Psoas muscle (tissue), 8 donors: Measurements from ENCODE around the gene ABCB8. TPM values are rescaled to one million over a fixed set of nuclear protein-coding genes. Genes with fewer than 3 reads are reported as not detected.

ENCODE experiments used
- ATAC-seq, 4 donors: fragments of 200-7000 bp; cut with Tn5 transposase; one replicate each; pipeline ENCODE4 v1.9.1; 2020; ENCODE audit warnings: moderate library complexity in 3 of 4, mild to moderate bottlenecking in 2 of 4
- DNase-seq, 2 donors: peaks; one replicate each; pipeline ENCODE4 v3.0.0-alpha.2; 2020
- H3K27ac ChIP-seq: fragments of 200-600 bp; one replicate; pipeline ENCODE4 v1.8.0; 2022
- H3K27me3 ChIP-seq, 3 donors: fragments of 200-600 bp in 1 of 3; one replicate each; pipeline versions ENCODE4 v1.6.1 to v1.8.0; 2013 to 2022; ENCODE audit warnings: low read length in 2 of 3, mild to moderate bottlenecking in 2 of 3, moderate library complexity in 1 of 3; ENCODE audit not compliant: insufficient read depth in 3 of 3
- H3K36me3 ChIP-seq, 2 donors: fragments of 200-600 bp in 1 of 2; one replicate each; pipeline versions ENCODE4 v1.6.1 to v1.8.0; 2013 to 2022; ENCODE audit warnings: low read depth in 1 of 2, mild to moderate bottlenecking in 1 of 2, moderate library complexity in 1 of 2; ENCODE audit not compliant: insufficient read depth in 1 of 2
- H3K4me1 ChIP-seq: fragments of 200-600 bp; one replicate; pipeline ENCODE4 v1.8.0; 2022
- H3K4me3 ChIP-seq: fragments of 200-600 bp; one replicate; pipeline ENCODE4 v1.8.0; 2022; ENCODE audit warnings: mild to moderate bottlenecking
- H3K9me3 ChIP-seq: fragments of 200-600 bp; one replicate; pipeline ENCODE4 v1.8.0; 2022
- CTCF ChIP-seq: fragments of 200-600 bp; IDR thresholded peaks from one replicate; pipeline ENCODE4 v1.8.0; 2022; ENCODE audit warnings: antibody characterized with exemption
- WGBS, 3 donors: extraction: QIAGEN DNeasy Blood & Tissue Kit; methylation state at CpG; one replicate each; pipeline versions ENCODE4 v1.1.6 to v1.1.7; 2013; 5-methylcytosine and 5-hydroxymethylcytosine counted together
- intact Hi-C, 2 donors: fragments of 100-400 bp; cut with DNase I; formaldehyde crosslinking; loops; one replicate each; pipeline versions ENCODE4 v1.11.0 to v1.14.2; 2022
- polyA plus RNA-seq, 3 donors: library from polyadenylated mRNA; stranded (reverse); fragments of 200-250 nt; gene quantifications; one replicate each; pipeline ENCODE4 v1.2.3, GENCODE V29; 2013
- total RNA-seq, 4 donors: library from RNA; stranded (reverse); fragmentation: NEBNext Ultra II Directional in 2 of 4; extraction: Animal tissue kit (Norgen Biotek cat#: 25700) in 2 of 4; gene quantifications; one replicate each; pipeline versions ENCODE4 v1.2.1 to v1.2.4, GENCODE V29; 2021 to 2023
- donor health status: healthy with polysubstance abuse.
- donor health status: DM: no; HTN: no; CAD: no; lungs with moderate emphysema.
- donor health status: Bipolar disorder and iron deficiency.
- donor health status: healthy.
- donor health status: DM: yes; HTN: yes; CAD: no.
- donor health status: DM: no; HTN: no; CAD: no.
- donor health status: DM: no; HTN: no; CAD: no.
- donor health status: DM: yes; HTN: yes; CAD: no.

ABCB8 gene
- total and polyA plus RNA-seq, 7 donors: 9.3 to 20.7 (median 16.6) TPM

DNA sequence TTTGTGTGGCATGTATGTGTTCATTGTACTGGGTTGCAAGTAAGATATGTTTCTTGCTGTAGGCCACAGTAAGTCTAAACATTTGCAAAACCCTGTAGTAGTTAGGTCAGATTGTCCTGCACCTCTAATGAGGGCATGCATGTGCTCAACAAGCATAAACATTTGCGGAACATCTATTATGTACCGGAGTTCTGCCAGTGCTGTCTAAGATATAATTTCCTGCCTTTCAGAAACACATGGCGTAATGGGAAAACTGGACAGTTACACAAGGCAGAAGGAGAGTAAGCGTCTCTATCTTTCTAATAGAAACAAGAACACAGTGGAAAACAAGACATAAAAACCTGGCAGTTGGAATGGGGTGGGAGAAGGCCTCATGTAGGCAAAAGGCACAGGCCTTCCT lies 2.8 kb downstream of the ABCB8 start:
- intact Hi-C loops: loop anchor here in 1 of 2 donors (5.0 kb wide), 1 partner anchor 81 kb away; no protein-coding TSS in a partner anchor
- DNase-seq (no peak), ATAC-seq (no peak)
- Histone ChIP-seq H3K9me3 (no peaks in the 10 kb centered on the region), H3K4me3 (no peak overlapping the region), H3K27ac (no peak overlapping the region), H3K27me3 (no peaks in the 10 kb centered on the region), H3K36me3 (peaks cover under 1 to 42% of the 10 kb centered on the region in 2 donors), H3K4me1 (peaks cover 22% of the 10 kb centered on the region)
- TF ChIP-seq CTCF: no peak
- WGBS, 3 donors: 85 to 91% (median 87%) methylated on average over 4 of the region's 4 CpGs

- no peak for ATAC-seq
- Histone ChIP-seq H3K27me3 (no peaks in the 10 kb centered on the region), H3K4me3 (no peak overlapping the region), H3K9me3 (no peaks in the 10 kb centered on the region), H3K4me1 (peaks cover 22% of the 10 kb centered on the region), H3K36me3 (peaks cover 6 to 61% of the 10 kb centered on the region in 2 donors), H3K27ac (no peak overlapping the region)
- no peak for DNase-seq
- 86 to 91% (median 89%) methylated on average over 17 of the region's 17 CpGs for WGBS, 3 donors
- no peak for TF ChIP-seq CTCF
- intact Hi-C loops: loop anchor here in 1 of 2 donors (5.0 kb wide), 1 partner anchor 79 kb away; no protein-coding TSS in a partner anchor
Observed at GRCh38 chr7:151032936-151033863, 5.0 kb downstream of the ABCB8 start.

DNA sequence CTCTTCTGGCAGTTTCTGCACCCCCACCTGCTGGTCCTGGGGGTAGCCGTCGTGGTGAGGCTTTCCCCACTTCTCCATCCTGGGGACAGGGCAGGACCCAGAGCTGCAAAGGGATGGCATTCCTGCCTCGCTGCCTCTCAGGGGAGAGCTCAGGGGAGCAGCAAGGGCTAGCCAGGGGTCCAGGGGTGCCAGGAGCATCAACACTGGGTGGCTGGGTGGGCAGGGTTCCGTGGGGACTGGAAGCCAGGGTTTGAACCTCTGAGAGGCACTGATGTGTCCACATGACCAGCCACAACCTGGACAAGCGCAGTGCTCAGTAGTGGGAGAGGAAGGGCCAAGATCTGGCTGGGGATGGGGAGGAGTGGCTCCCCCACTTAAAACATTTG lies 5.6 kb downstream of the ABCB8 start:
- Histone ChIP-seq H3K4me3 (no peak overlapping the region), H3K27me3 (no peaks in the 10 kb centered on the region), H3K4me1 (peaks cover 26% of the 10 kb centered on the region), H3K27ac (no peak overlapping the region), H3K36me3 (peaks cover 6 to 61% of the 10 kb centered on the region in 2 donors), H3K9me3 (no peaks in the 10 kb centered on the region)
- ATAC-seq (no peak), DNase-seq (no peak)
- no peak for TF ChIP-seq CTCF
- intact Hi-C loops: loop anchor here in 1 of 2 donors (5.0 kb wide), 1 partner anchor 78 kb away; no protein-coding TSS in a partner anchor
- WGBS, 3 donors: 84 to 94% (median 88%) methylated on average over 5 of the region's 5 CpGs

DNA sequence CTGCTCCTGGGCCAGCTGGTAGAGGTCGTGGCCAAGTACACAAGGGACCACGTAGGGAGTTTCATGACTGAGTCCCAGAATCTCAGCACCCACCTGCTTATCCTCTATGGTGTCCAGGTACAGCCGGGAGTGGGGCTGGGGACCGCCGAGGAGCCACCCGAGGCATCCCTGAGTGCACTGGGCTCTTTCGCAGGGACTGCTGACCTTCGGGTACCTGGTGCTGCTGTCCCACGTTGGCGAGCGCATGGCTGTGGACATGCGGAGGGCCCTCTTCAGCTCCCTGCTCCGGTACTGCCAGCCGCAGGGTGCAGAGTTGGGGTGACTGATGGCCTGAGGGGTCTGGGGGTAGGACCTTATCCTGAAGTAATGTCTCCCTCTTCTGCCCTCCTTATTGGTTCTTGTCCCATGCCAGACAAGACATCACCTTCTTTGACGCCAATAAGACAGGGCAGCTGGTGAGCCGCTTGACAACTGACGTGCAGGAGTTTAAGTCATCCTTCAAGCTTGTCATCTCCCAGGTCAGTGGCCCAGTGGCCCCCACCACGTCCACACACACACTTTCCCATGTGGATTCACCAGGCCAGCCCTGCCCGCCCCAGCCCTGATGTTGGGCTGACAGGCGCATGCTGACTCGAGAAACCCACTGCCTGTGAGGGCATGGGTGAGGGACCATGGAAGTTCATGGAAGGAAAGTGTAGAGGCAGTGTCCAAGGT lies 6.2 kb downstream of the ABCB8 start:
- H3K4me3 ChIP-seq: no peak overlapping the region
- intact Hi-C loops: loop anchor here in 1 of 2 donors (5.0 kb wide), 1 partner anchor 78 kb away; no protein-coding TSS in a partner anchor
- no peaks in the 10 kb centered on the region for H3K9me3 ChIP-seq
- 80 to 87% (median 83%) methylated on average over 21 of the region's 21 CpGs for WGBS, 3 donors
- peaks cover 6 to 61% of the 10 kb centered on the region in 2 donors for H3K36me3 ChIP-seq
- ATAC-seq (peak; percentile 13 to 35 (median 21)), DNase-seq (no peak)
- no peak for TF ChIP-seq CTCF
- H3K27ac ChIP-seq: peak overlapping the region; percentile 58
- H3K27me3 ChIP-seq: no peaks in the 10 kb centered on the region
- H3K4me1 ChIP-seq: peaks cover 26% of the 10 kb centered on the region
